ENCODE measurements around the gene DBP. TPM values are rescaled to one million over a fixed set of nuclear protein-coding genes. Genes with fewer than 3 reads are reported as not detected.

The DBP gene
- total RNA-seq, 1 experiment from 2014 or later: 12.6 TPM

DNA sequence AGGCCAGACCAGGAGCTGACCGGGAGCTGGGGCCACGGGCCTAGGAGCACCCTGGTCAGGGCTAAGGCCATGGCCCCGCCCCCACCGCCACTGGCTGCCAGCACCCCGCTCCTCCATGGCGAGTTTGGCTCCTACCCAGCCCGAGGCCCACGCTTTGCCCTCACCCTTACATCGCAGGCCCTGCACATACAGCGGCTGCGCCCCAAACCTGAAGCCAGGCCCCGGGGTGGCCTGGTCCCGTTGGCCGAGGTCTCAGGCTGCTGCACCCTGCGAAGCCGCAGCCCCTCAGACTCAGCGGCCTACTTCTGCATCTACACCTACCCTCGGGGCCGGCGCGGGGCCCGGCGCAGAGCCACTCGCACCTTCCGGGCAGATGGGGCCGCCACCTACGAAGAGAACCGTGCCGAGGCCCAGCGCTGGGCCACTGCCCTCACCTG, 11.3 kb downstream of the DBP start:
- H2BK12ac ChIP-seq (ENCODE audit: insufficient read length, low read depth, low read length): no peak overlapping the region
- H3K79me2 ChIP-seq (ENCODE audit: insufficient read depth, low read length): peaks cover 4% of the 10 kb centered on the region; the same call in 1 of the 2 replicates
- H3K79me1 ChIP-seq (ENCODE audit: insufficient read depth, low read depth, low read length, poor library complexity, severe bottlenecking): no peaks in the 10 kb centered on the region
- no peak overlapping the region for H4K8ac ChIP-seq (replicated peaks; ENCODE audit: insufficient read length, low read depth, low read length)
- H4K20me1 ChIP-seq (ENCODE audit: control insufficient read depth, insufficient read depth, insufficient read length): no peaks in the 10 kb centered on the region
- H3K27me3 Mint-ChIP-seq (ENCODE audit: low read depth): no peaks in the 10 kb centered on the region
- no peak overlapping the region for H2BK5ac ChIP-seq (ENCODE audit: insufficient read length, low read length)
- peaks cover 16% of the 10 kb centered on the region for H3K23me2 ChIP-seq (ENCODE audit: insufficient read length, low read depth, low read length, poor library complexity, severe bottlenecking)
- no peak overlapping the region for H3T11ph ChIP-seq (ENCODE audit: low read length)
- H4K5ac ChIP-seq (ENCODE audit: insufficient read length, low read depth, low read length): no peak overlapping the region
- no peaks in the 10 kb centered on the region for H3K27me3 ChIP-seq (ENCODE audit: insufficient read depth, low read length)
- no peak overlapping the region for H3K27ac Mint-ChIP-seq
- no peak overlapping the region for H2AFZ ChIP-seq (ENCODE audit: low read length)
- no peak overlapping the region for H3K18ac ChIP-seq (ENCODE audit: insufficient read length, low read depth, low read length)
- H3K9me3 Mint-ChIP-seq: no peaks in the 10 kb centered on the region; a peak in 1 of 5 replicates
- peak overlapping the region in 1 of 2 experiments; percentile 86; a peak in 1 of 5 replicates for H3K4me3 Mint-ChIP-seq
- no peak overlapping the region for H3K23ac ChIP-seq (ENCODE audit: insufficient read length, low read depth, low read length)
- H2BK120ac ChIP-seq (ENCODE audit: low read depth, low read length, poor library complexity, severe bottlenecking): no peak overlapping the region
- no peak for TF ChIP-seq CTCF (conservative IDR thresholded peaks at IDR 0.05)
- H4K91ac ChIP-seq (ENCODE audit: insufficient read length, low read depth, low read length): no peak overlapping the region
- peaks cover 6 to 24% (median 21%) of the 10 kb centered on the region in 3 experiments; a peak in 6 of 7 replicates for H3K36me3 Mint-ChIP-seq (ENCODE audit: insufficient read depth in 1 of 3, low read depth in 3 of 3)
- H2AK5ac ChIP-seq (ENCODE audit: insufficient read length, low read length): no peak overlapping the region
- no peak for DNase-seq
- no peak overlapping the region for H3K56ac ChIP-seq (ENCODE audit: insufficient read length, low read depth, low read length)
- no peak overlapping the region for H2BK15ac ChIP-seq (ENCODE audit: low read depth, low read length)
- H3K4me2 ChIP-seq (ENCODE audit: insufficient read depth, insufficient read length, low read length): no peak overlapping the region
- H3K14ac ChIP-seq (ENCODE audit: insufficient read depth, low read length): no peak overlapping the region
- H3K27ac ChIP-seq (ENCODE audit: insufficient read length, low read depth, low read length): no peak overlapping the region
- H3K4ac ChIP-seq (ENCODE audit: low read depth, low read length): no peak overlapping the region
- no peaks in the 10 kb centered on the region for H3K9me3 ChIP-seq (ENCODE audit: control insufficient read depth, low read depth, low read length)
- H2BK20ac ChIP-seq (ENCODE audit: low read depth, low read length, poor library complexity, severe bottlenecking): no peak overlapping the region
- H3K4me1 Mint-ChIP-seq: peaks cover 27 to 33% of the 10 kb centered on the region in 2 experiments
- no CpG with 5 or more reads among the region's 30 CpGs for WGBS (ENCODE audit: extremely low coverage, insufficient read length, low lambda C conversion rate)
- H3K9ac ChIP-seq (ENCODE audit: extremely low read depth, insufficient read length, low read length): no peak overlapping the region
- H3K4me1 ChIP-seq (ENCODE audit: insufficient read depth, low read length): peaks cover 3% of the 10 kb centered on the region; the same call in 1 of the 2 replicates
